Tibial nerve (tissue), 4 donors: ENCODE measurements around the gene SLC26A11.

ENCODE experiments used
- CTCF ChIP-seq, 5 experiments: fragments of 200-600 bp in 3 of 5; fragments of 450-650 bp in 2 of 5; sonication (generic) in 3 of 5; IDR thresholded peaks; one replicate each; pipeline ENCODE4 v1.5.1; 2016 to 2019; ENCODE audit warnings: antibody characterized with exemption in 5 of 5, mild to moderate bottlenecking in 3 of 5, moderate library complexity in 2 of 5
- EP300 ChIP-seq, 2 donors: sonication (generic); formaldehyde crosslinking; IDR thresholded peaks; one replicate each; pipeline ENCODE4 v1.6.1; 2017; ENCODE audit warnings: antibody characterized with exemption in 2 of 2, mild to moderate bottlenecking in 1 of 2
- POLR2A ChIP-seq, 2 donors: fragments of 450-650 bp; IDR thresholded peaks; one replicate each; pipeline ENCODE4 v1.6.1; 2017; ENCODE audit warnings: antibody characterized with exemption in 2 of 2, mild to moderate bottlenecking in 2 of 2, moderate library complexity in 2 of 2

GRCh38 chr17:80260791-80261158 is 40.5 kb downstream of the SLC26A11 start, which contains the start of gene RNF213:
- TF ChIP-seq CTCF (IDR thresholded peaks at IDR 0.05) (peak in 1 of 5 experiments; percentile 40), POLR2A (IDR thresholded peaks at IDR 0.05) (peak; percentile 47 to 78), EP300 (IDR thresholded peaks at IDR 0.05) (no peak)
